EL (cell line): Measurements from ENCODE around the gene ATAD2B.
"Not testable (repeated sequence)": the region's sequence is repeated elsewhere in the genome, so short reads cannot be mapped to it uniquely, and the experiment has no call there.

Source experiments
- DNase-seq: peaks from one replicate; pipeline ENCODE4 v3.0.0-alpha.2; 2016

Gene ATAD2B

GRCh38 chr2:23723029-23723428 lies 203.9 kb downstream of the ATAD2B start:
- DNase-seq = not testable (repeated sequence)

GRCh38 chr2:23722255-23722654 lies 204.7 kb downstream of the ATAD2B start:
- DNase-seq = no peak

GRCh38 chr2:23721454-23721826 lies 205.5 kb downstream of the ATAD2B start:
- DNase-seq = no peak

GRCh38 chr2:23720705-23721453 lies 206.0 kb downstream of the ATAD2B start:
- DNase-seq = no peak

- DNase-seq = no peak
Observed at GRCh38 chr2:23719716-23720115, 207.2 kb downstream of the ATAD2B start.

- DNase-seq = no peak
Observed at GRCh38 chr2:23718931-23719700, 207.8 kb downstream of the ATAD2B start.

GRCh38 chr2:23713351-23713750 lies 213.6 kb downstream of the ATAD2B start:
- DNase-seq = no peak

- DNase-seq = no peak
Observed at GRCh38 chr2:23712756-23713151, 214.2 kb downstream of the ATAD2B start.

- no peak for DNase-seq
Observed at GRCh38 chr2:23711979-23712755, 214.8 kb downstream of the ATAD2B start.

- DNase-seq = no peak
Observed at GRCh38 chr2:23709311-23709710, 217.6 kb downstream of the ATAD2B start.

GRCh38 chr2:23708771-23709170 lies 218.2 kb downstream of the ATAD2B start:
- DNase-seq = no peak

- DNase-seq = no peak
Observed at GRCh38 chr2:23707096-23707495, 219.8 kb downstream of the ATAD2B start.

- DNase-seq = no peak
Observed at GRCh38 chr2:23706613-23707078, 220.3 kb downstream of the ATAD2B start.

- no peak for DNase-seq
Observed at GRCh38 chr2:23705771-23706612, 220.9 kb downstream of the ATAD2B start.

GRCh38 chr2:23703583-23704385 lies 223.1 kb downstream of the ATAD2B start:
- no peak for DNase-seq

- no peak for DNase-seq
Observed at GRCh38 chr2:23703037-23703582, 223.8 kb downstream of the ATAD2B start.

- no peak for DNase-seq
Observed at GRCh38 chr2:23700627-23701026, 226.3 kb downstream of the ATAD2B start.

GRCh38 chr2:23699580-23699925 lies 227.4 kb downstream of the ATAD2B start:
- DNase-seq = no peak

- no peak for DNase-seq
Observed at GRCh38 chr2:23698721-23699579, 228.0 kb downstream of the ATAD2B start.
